Measurements from ENCODE around the gene LSP1.

The LSP1 gene

GRCh38 chr11:1890856-1891830 is 38.3 kb downstream of the LSP1 start:
- no peak for DNase-seq (ENCODE audit: low read depth)

- DNase-seq (ENCODE audit: low read depth): no peak
Observed at GRCh38 chr11:1891831-1892115, 38.9 kb downstream of the LSP1 start, which contains the start of gene PRR33. TSS of gene PRR33 (minus strand) at chr11:1891895. CDS start at chr11:1890584, 1,311 bp downstream.

GRCh38 chr11:1892116-1892515 is 39.2 kb downstream of the LSP1 start:
- no peak for DNase-seq (ENCODE audit: low read depth)

- DNase-seq (ENCODE audit: low read depth): no peak
Observed at GRCh38 chr11:1892558-1892957, 39.7 kb downstream of the LSP1 start.

- no peak for DNase-seq (ENCODE audit: low read depth)
Observed at GRCh38 chr11:1893581-1894359, 40.9 kb downstream of the LSP1 start.

GRCh38 chr11:1894759-1895158 is 41.9 kb downstream of the LSP1 start:
- DNase-seq (ENCODE audit: low read depth): no peak

GRCh38 chr11:1896468-1896867 is 43.6 kb downstream of the LSP1 start:
- DNase-seq (ENCODE audit: low read depth): no peak

- no peak for DNase-seq (ENCODE audit: low read depth)
Observed at GRCh38 chr11:1896923-1897322, 44.0 kb downstream of the LSP1 start.

GRCh38 chr11:1899090-1899489 is 46.2 kb downstream of the LSP1 start:
- DNase-seq (ENCODE audit: low read depth): no peak

- DNase-seq (ENCODE audit: low read depth): no peak
Observed at GRCh38 chr11:1899686-1900085, 46.8 kb downstream of the LSP1 start.

GRCh38 chr11:1906181-1906580 is 53.3 kb downstream of the LSP1 start:
- DNase-seq (ENCODE audit: low read depth): no peak

- no peak for DNase-seq (ENCODE audit: low read depth)
Observed at GRCh38 chr11:1906611-1907423, 53.9 kb downstream of the LSP1 start.

- no peak for DNase-seq (ENCODE audit: low read depth)
Observed at GRCh38 chr11:1908618-1909017, 55.7 kb downstream of the LSP1 start.

- no peak for DNase-seq (ENCODE audit: low read depth)
Observed at GRCh38 chr11:1909524-1909923, 56.6 kb downstream of the LSP1 start.

GRCh38 chr11:1912289-1912878 is 59.5 kb downstream of the LSP1 start:
- no peak for DNase-seq (ENCODE audit: low read depth)

- DNase-seq (ENCODE audit: low read depth): no peak
Observed at GRCh38 chr11:1913271-1914060, 60.6 kb downstream of the LSP1 start.

- DNase-seq (ENCODE audit: low read depth): no peak
Observed at GRCh38 chr11:1915795-1916131, 62.9 kb downstream of the LSP1 start.

- no peak for DNase-seq (ENCODE audit: low read depth)
Observed at GRCh38 chr11:1916132-1916985, 63.5 kb downstream of the LSP1 start.

GRCh38 chr11:1916986-1917522 is 64.2 kb downstream of the LSP1 start:
- DNase-seq (ENCODE audit: low read depth): no peak
